Measurements from ENCODE around the gene ARHGEF37.
A peak's percentile ranks its signal among the peaks of the same experiment; 100 is the strongest.

The ARHGEF37 gene

GRCh38 chr5:149621415-149622098 lies 40.3 kb downstream of the ARHGEF37 start:
- TF ChIP-seq CTCF (IDR thresholded peaks at IDR 0.05; ENCODE audit: low read depth, low read length): no peak
- DNase-seq (ENCODE audit: low read depth in 2 of 2): no peak

GRCh38 chr5:149622466-149622865 lies 41.2 kb downstream of the ARHGEF37 start:
- no peak for DNase-seq (ENCODE audit: low read depth in 2 of 2)
- no peak overlapping the region for H3K4me3 ChIP-seq (replicated peaks in 1 of 2; ENCODE audit: low read depth in 2 of 2, low read length in 2 of 2)
- TF ChIP-seq CTCF (IDR thresholded peaks at IDR 0.05; ENCODE audit: low read depth, low read length): no peak

More at GRCh38 chr5:149621415-149622098, 40.3 kb downstream of the ARHGEF37 start:
- no peak overlapping the region for H3K4me3 ChIP-seq (replicated peaks in 1 of 2; ENCODE audit: low read depth in 2 of 2, low read length in 2 of 2)

- no peak for TF ChIP-seq CTCF (IDR thresholded peaks at IDR 0.05; ENCODE audit: low read depth, low read length)
- DNase-seq (ENCODE audit: low read depth in 2 of 2): no peak
- no peak overlapping the region for H3K4me3 ChIP-seq (replicated peaks in 1 of 2; ENCODE audit: low read depth in 2 of 2, low read length in 2 of 2)
Observed at GRCh38 chr5:149623473-149623872, 42.2 kb downstream of the ARHGEF37 start.

- no peak for DNase-seq (ENCODE audit: low read depth in 2 of 2)
- TF ChIP-seq CTCF (IDR thresholded peaks at IDR 0.05; ENCODE audit: low read depth, low read length): no peak
Observed at GRCh38 chr5:149627070-149627469, 45.8 kb downstream of the ARHGEF37 start.

GRCh38 chr5:149628221-149628620 lies 46.9 kb downstream of the ARHGEF37 start:
- DNase-seq (ENCODE audit: low read depth in 2 of 2): peak in 1 of 2 donors; percentile 18
- H3K4me3 ChIP-seq (replicated peaks in 1 of 2; ENCODE audit: low read depth in 2 of 2, low read length in 2 of 2): no peak overlapping the region
- TF ChIP-seq CTCF (IDR thresholded peaks at IDR 0.05; ENCODE audit: low read depth, low read length): no peak

More at GRCh38 chr5:149627070-149627469, 45.8 kb downstream of the ARHGEF37 start:
- no peak overlapping the region for H3K4me3 ChIP-seq (replicated peaks in 1 of 2; ENCODE audit: low read depth in 2 of 2, low read length in 2 of 2)

- H3K4me3 ChIP-seq (replicated peaks in 1 of 2; ENCODE audit: low read depth in 2 of 2, low read length in 2 of 2): no peak overlapping the region
- TF ChIP-seq CTCF (IDR thresholded peaks at IDR 0.05; ENCODE audit: low read depth, low read length): no peak
- no peak for DNase-seq (ENCODE audit: low read depth in 2 of 2)
Observed at GRCh38 chr5:149628846-149629388, 47.6 kb downstream of the ARHGEF37 start.
